DND-41 (cell line): Measurements from ENCODE around the gene TOM1.

Experiments
- ATAC-seq: fragments of 200-7000 bp; cut with Tn5 transposase; 3 replicates; pipeline ENCODE4 v1.9.1; 2021; ENCODE audit warnings: low read depth; ENCODE audit not compliant: insufficient read depth
- DNase-seq: peaks from one replicate; pipeline ENCODE4 v3.0.0-alpha.2; 2020
- H2AFZ ChIP-seq: 2 replicates; pipeline ENCODE4 v1.6.0; 2012; ENCODE audit warnings: low read depth, low read length
- H3K27ac ChIP-seq: 2 replicates; pipeline ENCODE4 v1.5.1; 2012; ENCODE audit warnings: low read length, inconsistent platforms
- H3K27me3 ChIP-seq: fragments of 200-600 bp; sonication (generic); 2 replicates; pipeline ENCODE4 v1.6.0; 2012; ENCODE audit warnings: low read length, mild to moderate bottlenecking, inconsistent platforms; ENCODE audit not compliant: insufficient read depth, poor library complexity
- H3K36me3 ChIP-seq: 2 replicates; pipeline ENCODE4 v1.5.1; 2012; ENCODE audit warnings: low read length, inconsistent platforms; ENCODE audit not compliant: insufficient read depth
- H3K4me1 ChIP-seq: 2 replicates; pipeline ENCODE4 v1.5.1; 2012; ENCODE audit warnings: mild to moderate bottlenecking, low read length; ENCODE audit not compliant: insufficient read depth
- H3K4me2 ChIP-seq: 2 replicates; pipeline ENCODE4 v1.6.0; 2012; ENCODE audit warnings: mild to moderate bottlenecking, moderate library complexity, low read length, inconsistent platforms; ENCODE audit not compliant: insufficient read depth
- H3K4me3 ChIP-seq, 2 experiments: fragments of 200-600 bp in 1 of 2; shearing (Covaris generic) in 1 of 2; 2 replicates each; pipeline ENCODE4 v1.5.1; 2012 to 2016; ENCODE audit warnings: inconsistent platforms in 2 of 2, low read length in 2 of 2, mild to moderate bottlenecking in 2 of 2, low read depth in 1 of 2, moderate library complexity in 1 of 2
- H3K79me2 ChIP-seq: 2 replicates; pipeline ENCODE4 v1.6.0; 2012; ENCODE audit warnings: low read length, inconsistent platforms; ENCODE audit not compliant: insufficient read depth
- H3K9ac ChIP-seq: 2 replicates; pipeline ENCODE4 v1.6.0; 2012; ENCODE audit warnings: low read depth, mild to moderate bottlenecking, inconsistent platforms, low read length, moderate library complexity
- H3K9me3 ChIP-seq: 2 replicates; pipeline ENCODE4 v1.5.1; 2012; ENCODE audit warnings: low read length, moderate library complexity, mild to moderate bottlenecking, inconsistent platforms; ENCODE audit not compliant: insufficient read depth, severe bottlenecking
- H4K20me1 ChIP-seq: 2 replicates; pipeline ENCODE4 v1.6.0; 2012; ENCODE audit warnings: low read length; ENCODE audit not compliant: insufficient read depth
- EZH2 ChIP-seq: IDR thresholded peaks from 3 replicates; pipeline ENCODE4 v1.6.1; 2012; ENCODE audit warnings: borderline replicate concordance, low read depth, mild to moderate bottlenecking, moderate library complexity, low read length, inconsistent platforms; ENCODE audit not compliant: severe bottlenecking
- TF ChIP-seq, protein P1 (sequence below): IDR thresholded peaks from 2 replicates; pipeline ENCODE4 v1.5.1; 2012; ENCODE audit warnings: borderline replicate concordance, low read length, moderate library complexity, mild to moderate bottlenecking; ENCODE audit not compliant: poor library complexity, severe bottlenecking; ENCODE audit errors: extremely low read depth

The TOM1 gene

DNA sequence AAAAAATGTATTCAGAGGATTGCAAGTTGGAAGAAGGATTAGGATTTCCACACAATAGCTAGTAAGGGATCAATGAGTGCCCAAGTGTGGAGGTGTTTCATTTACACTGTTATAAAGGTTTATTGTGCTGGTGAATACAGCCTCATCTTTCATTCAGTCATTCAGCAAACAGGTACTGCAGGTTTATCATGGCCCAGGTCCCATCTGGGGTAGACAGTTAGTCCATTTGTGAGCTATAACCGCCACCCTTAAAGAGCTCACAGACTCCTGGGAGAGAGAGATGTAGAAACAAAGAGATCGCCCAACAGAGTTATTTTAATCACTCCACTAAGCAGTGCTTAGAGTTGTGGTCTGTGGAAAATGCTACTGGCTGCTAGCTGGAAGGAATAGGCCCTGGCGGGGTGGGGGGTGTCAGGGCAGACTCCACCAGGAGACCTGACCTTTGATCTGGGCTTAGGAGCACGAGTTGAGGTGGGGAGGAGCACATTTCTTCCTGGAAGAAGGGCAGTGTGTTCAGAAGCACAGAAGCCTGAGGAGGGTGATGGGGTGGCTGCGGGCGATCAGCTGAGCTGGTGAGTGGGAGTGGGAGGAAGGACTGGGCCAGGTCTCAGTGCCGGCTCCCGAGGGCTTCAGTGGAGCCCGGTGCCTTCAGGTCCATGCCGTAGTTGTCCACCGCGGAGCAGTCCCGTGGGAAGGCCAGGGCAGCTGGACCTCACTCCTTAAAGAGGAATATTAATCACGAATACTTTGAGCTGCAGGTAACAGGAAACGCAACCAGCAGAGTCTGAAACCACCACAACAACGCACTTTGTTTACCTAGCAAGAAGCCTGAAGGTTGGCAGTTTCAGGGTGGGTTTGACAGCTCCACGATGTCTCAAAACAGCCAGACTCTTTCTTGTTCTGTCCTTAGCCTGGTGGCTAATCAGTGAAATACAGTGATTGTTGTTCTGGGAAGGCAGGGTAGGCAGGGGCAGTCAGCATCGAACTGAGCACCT is 11.2 kb downstream of the TOM1 start:
- no peaks in the 10 kb centered on the region for H3K4me1 ChIP-seq
- H3K36me3 ChIP-seq: no peaks in the 10 kb centered on the region
- TF ChIP-seq EZH2: no peak
- TF ChIP-seq, protein P1, sequence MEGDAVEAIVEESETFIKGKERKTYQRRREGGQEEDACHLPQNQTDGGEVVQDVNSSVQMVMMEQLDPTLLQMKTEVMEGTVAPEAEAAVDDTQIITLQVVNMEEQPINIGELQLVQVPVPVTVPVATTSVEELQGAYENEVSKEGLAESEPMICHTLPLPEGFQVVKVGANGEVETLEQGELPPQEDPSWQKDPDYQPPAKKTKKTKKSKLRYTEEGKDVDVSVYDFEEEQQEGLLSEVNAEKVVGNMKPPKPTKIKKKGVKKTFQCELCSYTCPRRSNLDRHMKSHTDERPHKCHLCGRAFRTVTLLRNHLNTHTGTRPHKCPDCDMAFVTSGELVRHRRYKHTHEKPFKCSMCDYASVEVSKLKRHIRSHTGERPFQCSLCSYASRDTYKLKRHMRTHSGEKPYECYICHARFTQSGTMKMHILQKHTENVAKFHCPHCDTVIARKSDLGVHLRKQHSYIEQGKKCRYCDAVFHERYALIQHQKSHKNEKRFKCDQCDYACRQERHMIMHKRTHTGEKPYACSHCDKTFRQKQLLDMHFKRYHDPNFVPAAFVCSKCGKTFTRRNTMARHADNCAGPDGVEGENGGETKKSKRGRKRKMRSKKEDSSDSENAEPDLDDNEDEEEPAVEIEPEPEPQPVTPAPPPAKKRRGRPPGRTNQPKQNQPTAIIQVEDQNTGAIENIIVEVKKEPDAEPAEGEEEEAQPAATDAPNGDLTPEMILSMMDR: no peak
- ATAC-seq: no peak; the same call in 2 of the 3 replicates
- no peaks in the 10 kb centered on the region; the same call in 1 of the 2 replicates for H3K79me2 ChIP-seq
- no peak overlapping the region for H3K27ac ChIP-seq
- no peak overlapping the region for H3K4me3 ChIP-seq
- no peaks in the 10 kb centered on the region for H3K27me3 ChIP-seq
- H4K20me1 ChIP-seq: peaks cover 18% of the 10 kb centered on the region
- no peaks in the 10 kb centered on the region for H3K9me3 ChIP-seq
- H3K4me2 ChIP-seq: no peak overlapping the region
- no peak for DNase-seq
- H2AFZ ChIP-seq: no peak overlapping the region
- no peak overlapping the region for H3K9ac ChIP-seq

DNA sequence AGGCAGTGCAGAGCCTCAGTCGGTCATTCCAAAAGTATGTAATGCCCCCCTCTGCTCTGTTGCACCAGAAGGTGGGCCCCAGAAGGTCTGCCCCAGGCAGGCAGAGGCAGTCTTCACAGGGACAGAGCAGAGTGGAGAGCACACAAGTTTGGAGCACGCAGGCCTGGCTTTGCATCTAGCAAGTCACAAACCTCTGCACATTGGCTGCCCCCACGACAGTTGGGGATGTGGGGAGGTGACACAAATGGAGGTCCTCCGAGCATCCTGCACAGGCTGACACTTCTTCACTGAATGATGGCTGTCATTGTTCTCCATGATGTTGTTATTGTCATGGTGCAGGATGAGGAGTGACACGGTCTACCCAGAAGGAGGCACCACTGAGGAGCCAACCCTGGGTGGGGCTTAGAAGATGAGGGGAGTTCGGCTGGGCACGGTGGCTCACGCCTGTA is 11.9 kb downstream of the TOM1 start:
- ATAC-seq (no peak), DNase-seq (no peak)
- Histone ChIP-seq H3K4me3 (no peak overlapping the region), H3K4me1 (no peaks in the 10 kb centered on the region), H3K9ac (no peak overlapping the region), H3K4me2 (no peak overlapping the region), H4K20me1 (peaks cover 20% of the 10 kb centered on the region), H2AFZ (no peak overlapping the region), H3K27me3 (no peaks in the 10 kb centered on the region), H3K36me3 (no peaks in the 10 kb centered on the region), H3K79me2 (no peaks in the 10 kb centered on the region; the same call in 1 of the 2 replicates), H3K27ac (no peak overlapping the region), H3K9me3 (no peaks in the 10 kb centered on the region)
- TF ChIP-seq, protein P1: no peak
- TF ChIP-seq EZH2: no peak

DNA sequence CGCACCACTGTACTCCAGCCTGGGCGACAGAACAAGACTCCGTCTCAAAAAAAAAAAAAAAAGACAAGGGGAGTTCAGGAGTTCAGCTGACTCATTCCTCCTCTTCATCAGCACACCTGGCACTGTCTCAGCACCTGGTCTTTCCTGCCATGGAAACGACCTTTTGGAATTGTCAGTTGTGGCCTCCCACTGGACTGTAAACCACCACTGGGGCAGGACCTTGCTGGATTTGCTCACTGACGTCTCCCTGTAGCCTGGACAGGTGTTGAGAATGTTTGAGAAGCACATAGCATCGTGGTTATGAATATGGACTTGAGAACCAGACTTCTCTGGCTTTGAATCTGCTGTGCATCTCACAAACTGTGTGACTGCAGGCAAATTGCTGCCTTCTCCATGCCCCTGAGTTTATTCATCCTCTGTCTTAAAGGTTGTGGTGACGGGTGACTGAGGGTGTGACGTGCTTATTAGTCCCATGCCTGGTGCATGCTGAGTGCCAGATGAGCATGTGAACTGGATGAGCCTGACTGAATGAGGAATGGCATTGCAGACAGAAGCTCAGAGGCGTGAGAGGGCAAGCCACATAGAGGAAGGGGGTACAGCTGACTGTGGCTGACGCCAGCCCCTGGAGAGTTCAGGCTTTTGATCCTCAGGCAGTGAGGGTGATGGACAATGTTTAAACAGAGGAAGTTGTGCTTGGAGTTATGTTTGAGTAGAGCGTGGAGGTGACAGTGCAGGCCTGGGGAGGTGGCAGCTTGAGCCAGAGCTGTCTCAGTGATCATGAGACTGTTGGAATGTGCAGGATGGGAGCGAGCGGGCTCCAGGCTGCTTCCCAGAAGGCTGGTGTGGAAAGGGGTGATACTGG is 12.7 kb downstream of the TOM1 start:
- Histone ChIP-seq H3K4me2 (no peak overlapping the region), H3K79me2 (no peaks in the 10 kb centered on the region; the same call in 1 of the 2 replicates), H3K9me3 (no peaks in the 10 kb centered on the region), H3K4me1 (no peaks in the 10 kb centered on the region), H2AFZ (no peak overlapping the region), H3K4me3 (no peak overlapping the region), H3K27ac (no peak overlapping the region), H4K20me1 (peaks cover 17% of the 10 kb centered on the region), H3K36me3 (no peaks in the 10 kb centered on the region), H3K9ac (no peak overlapping the region), H3K27me3 (no peaks in the 10 kb centered on the region)
- ATAC-seq: no peak
- DNase-seq: no peak
- TF ChIP-seq, protein P1: no peak
- TF ChIP-seq EZH2: no peak
